Hair follicular keratinocyte (primary cell): ENCODE measurements around the gene TNP2. TPM values are rescaled to one million over a fixed set of nuclear protein-coding genes. Genes with fewer than 3 reads are reported as not detected.

Source experiments
- total RNA-seq: library from RNA; depleted of rRNA; stranded (reverse); fragments of >200 nt; gene quantifications from 2 replicates; pipeline ENCODE4 v1.2.3, GENCODE V29; 2015

Gene TNP2
- total RNA-seq = not detected in 2 replicates

DNA sequence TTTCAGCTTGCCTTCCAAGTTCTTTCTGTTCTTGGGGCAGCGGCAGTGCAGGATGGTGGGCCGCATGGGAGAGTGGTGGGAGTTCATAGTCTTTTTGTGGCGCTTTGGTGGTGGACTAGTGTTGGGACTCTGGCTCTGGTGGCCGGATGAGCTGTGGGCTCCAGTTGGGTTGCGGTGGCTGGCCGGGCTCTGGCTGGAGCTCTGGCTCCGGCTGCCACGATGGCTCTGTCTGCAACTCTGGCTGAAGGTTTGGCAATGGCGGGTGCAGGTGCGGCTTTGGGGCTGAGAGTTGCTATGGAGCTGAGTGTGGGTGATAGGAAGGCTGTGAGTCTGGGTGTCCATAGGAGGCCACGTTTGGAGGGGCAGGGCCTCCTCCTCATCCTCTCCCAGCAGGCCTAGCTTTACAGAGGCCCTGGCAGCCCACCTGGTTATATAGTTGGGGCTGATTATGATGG, at the start of gene TNP2:
TSS of gene TNP2 (minus strand) at position 405 of the 455 bp plus-strand sequence. CDS start at position 342, 63 bp downstream.

GRCh38 chr16:11280616-11281522, 11.7 kb upstream of the TNP2 start, which contains the start of gene PRM1:
PRM1 (minus strand) TSS chr16:11281330; CDS start chr16:11281238, 92 bp downstream.

DNA sequence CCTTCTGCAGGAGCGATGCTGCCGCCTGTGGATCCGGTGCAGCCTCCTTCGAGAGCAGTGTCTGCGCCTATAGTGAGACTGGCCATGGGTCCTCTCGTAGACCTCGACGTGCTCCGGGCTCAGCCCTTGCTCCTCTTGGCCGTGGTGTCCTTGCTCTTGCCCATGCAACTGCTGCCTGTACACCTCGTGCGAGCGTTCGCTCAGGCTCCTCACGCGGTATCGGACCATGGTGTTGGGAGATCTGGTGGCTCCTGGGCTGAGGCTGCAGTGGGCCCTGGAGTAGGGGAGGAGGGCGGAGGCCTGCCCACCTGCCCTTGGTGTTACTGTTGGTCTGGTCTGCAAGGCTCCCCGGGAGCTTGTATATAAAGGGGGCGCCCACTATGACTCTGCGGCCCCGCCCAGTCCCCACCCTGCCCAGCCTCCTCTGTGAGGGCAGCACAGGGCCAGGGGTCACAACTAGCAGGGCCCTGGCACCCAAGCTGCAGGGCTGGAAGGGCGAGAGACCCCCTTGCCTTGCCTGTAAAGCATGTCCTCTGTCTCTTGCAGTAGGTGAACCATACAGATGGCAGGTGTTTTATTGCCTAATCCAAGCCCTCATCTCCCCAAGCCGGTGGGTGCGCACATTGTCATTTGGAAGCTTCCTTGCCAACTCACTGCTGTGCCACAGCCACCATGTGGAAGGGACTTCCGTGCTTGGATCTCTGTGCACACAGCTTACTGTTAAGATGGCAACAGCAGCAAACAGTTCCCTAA, 7.2 kb upstream of the TNP2 start, which contains the start of gene PRM2:
TSS of gene PRM2 (minus strand) at position 338 of the 753 bp plus-strand sequence. CDS start at position 228, 110 bp downstream.

GRCh38 chr16:11272921-11273720, 4.0 kb upstream of the TNP2 start, which contains the start of gene PRM3:
PRM3 (minus strand) TSS chr16:11273629; CDS start chr16:11273595, 34 bp downstream.

GRCh38 chr16:11255737-11256660, 13.1 kb downstream of the TNP2 start, which contains the start of gene SOCS1:
SOCS1 (minus strand) TSS chr16:11256204; CDS start chr16:11255478, 726 bp downstream.

Other genes with a start within 250 kb of the TNP2 start
- gene SOCS1, start 13.1 kb downstream of the TNP2 start, total RNA-seq = 2.5 and 4.4 TPM in 2 replicates
- not detected in 2 replicates for gene PRM3, start 4.3 kb upstream of the TNP2 start, total RNA-seq
- gene PRM2, start 7.2 kb upstream of the TNP2 start, total RNA-seq = not detected in 2 replicates
- gene PRM1, start 12.0 kb upstream of the TNP2 start, total RNA-seq = not detected in 2 replicates
- gene RMI2, start 76.1 kb upstream of the TNP2 start, total RNA-seq = 11.7 and 17.4 TPM in 2 replicates